PC-3 (cell line): ENCODE results near the gene MKLN1. TPM values are rescaled to one million over a fixed set of nuclear protein-coding genes. Genes with fewer than 3 reads are reported as not detected.

Experiments
- ATAC-seq: fragments of 200-7000 bp; cut with Tn5 transposase; 2 replicates; pipeline ENCODE4 v1.9.1; 2020; ENCODE audit warnings: mild to moderate bottlenecking, moderate library complexity
- BruUV-seq: library from RNA; stranded (reverse); fragments of 400-500 nt; replicated peaks from 2 replicates; lab custom pipeline; 2021; lab: Mats Ljungman, UMichigan
- CTCF ChIA-PET: fragments of 300-600 bp; sonication (Branson Sonifier 250); formaldehyde crosslinking; loops from one replicate; lab custom pipeline; 2022; ENCODE audit warnings: antibody characterized with exemption; lab: Charles Lee
- POLR2A ChIA-PET: fragments of 300-600 bp; sonication (Branson Sonifier 250); formaldehyde crosslinking; loops from one replicate; lab custom pipeline; 2022; ENCODE audit warnings: antibody characterized with exemption; ENCODE audit not compliant: unreplicated experiment; lab: Charles Lee
- DNase-seq: peaks from one replicate; pipeline ENCODE4 v3.0.0-alpha.2; 2015
- H2AFZ ChIP-seq: fragments of 300-600 bp; sonication (generic); 2 replicates; pipeline ENCODE4 v1.6.0; 2016; ENCODE audit warnings: antibody characterized with exemption, low read length
- H3F3A ChIP-seq: fragments of 300-600 bp; sonication (generic); one replicate; pipeline ENCODE4 v1.6.0; 2017; ENCODE audit warnings: antibody characterized with exemption, low read length, control low read depth, mild to moderate bottlenecking; ENCODE audit not compliant: unreplicated experiment
- H3K27ac ChIP-seq: fragments of 300-600 bp; sonication (generic); 2 replicates; pipeline ENCODE4 v1.5.1; 2016; ENCODE audit warnings: mild to moderate bottlenecking, low read length
- H3K27me3 ChIP-seq: fragments of 300-600 bp; sonication (generic); 2 replicates; pipeline ENCODE4 v1.6.1; 2016; ENCODE audit warnings: low read length, mixed read lengths
- H3K36me3 ChIP-seq: fragments of 300-600 bp; sonication (generic); 2 replicates; pipeline ENCODE4 v1.6.1; 2016; ENCODE audit warnings: low read depth, mixed run types, low read length, mixed read lengths
- H3K4me1 ChIP-seq: fragments of 300-600 bp; sonication (generic); 2 replicates; pipeline ENCODE4 v1.5.1; 2016; ENCODE audit warnings: low read length; ENCODE audit not compliant: insufficient read depth
- H3K4me2 ChIP-seq: fragments of 300-600 bp; sonication (generic); 2 replicates; pipeline ENCODE4 v1.6.0; 2016; ENCODE audit warnings: low read length
- H3K4me3 ChIP-seq: fragments of 300-600 bp; sonication (generic); 2 replicates; pipeline ENCODE4 v1.5.1; 2016; ENCODE audit warnings: mild to moderate bottlenecking, low read length, mixed read lengths
- H3K79me2 ChIP-seq: fragments of 300-600 bp; sonication (generic); 2 replicates; pipeline ENCODE4 v1.6.1; 2017; ENCODE audit warnings: low read length, mixed read lengths
- H3K9ac ChIP-seq: fragments of 300-600 bp; sonication (generic); 2 replicates; pipeline ENCODE4 v1.6.0; 2016; ENCODE audit warnings: mild to moderate bottlenecking, low read length
- H3K9me2 ChIP-seq: fragments of 300-600 bp; sonication (generic); replicated peaks from 2 replicates; pipeline ENCODE4 v1.6.1; 2016; ENCODE audit warnings: mixed run types, low read length, mixed read lengths
- H3K9me3 ChIP-seq: fragments of 300-600 bp; sonication (generic); 2 replicates; pipeline ENCODE4 v1.6.1; 2016; ENCODE audit warnings: low read length, mixed read lengths
- H4K20me1 ChIP-seq: fragments of 300-600 bp; sonication (generic); 2 replicates; pipeline ENCODE4 v1.6.1; 2016; ENCODE audit warnings: low read length, mixed read lengths
- EZH2 ChIP-seq: fragments of 300-600 bp; sonication (generic); IDR thresholded peaks from one replicate; pipeline ENCODE4 v1.6.1; 2017; ENCODE audit warnings: antibody characterized with exemption, mild to moderate bottlenecking, low read length; ENCODE audit not compliant: unreplicated experiment
- EZH2phosphoT487 ChIP-seq: fragments of 300-600 bp; sonication (generic); IDR thresholded peaks from 2 replicates; pipeline ENCODE4 v1.6.1; 2018; ENCODE audit warnings: mild to moderate bottlenecking, antibody characterized with exemption, low read length, borderline replicate concordance
- intact Hi-C: fragments of 100-400 bp; cut with micrococcal nuclease; formaldehyde crosslinking; loops from 2 replicates; pipeline ENCODE4 v1.9.0; 2023
- total RNA-seq: library from RNA; depleted of rRNA; stranded (reverse); fragments of >200 nt; gene quantifications from 2 replicates; pipeline ENCODE4 v1.2.3, GENCODE V29; 2014
- TF ChIP-seq, protein P1 (sequence below): fragments of 300-600 bp; sonication (generic); conservative IDR thresholded peaks from 2 replicates; pipeline ENCODE4 v1.5.1; 2017; ENCODE audit warnings: antibody characterized with exemption, low read depth, mild to moderate bottlenecking, low read length

Gene MKLN1
- total RNA-seq, 1 experiment from 2014 or later: 16.3 TPM

DNA sequence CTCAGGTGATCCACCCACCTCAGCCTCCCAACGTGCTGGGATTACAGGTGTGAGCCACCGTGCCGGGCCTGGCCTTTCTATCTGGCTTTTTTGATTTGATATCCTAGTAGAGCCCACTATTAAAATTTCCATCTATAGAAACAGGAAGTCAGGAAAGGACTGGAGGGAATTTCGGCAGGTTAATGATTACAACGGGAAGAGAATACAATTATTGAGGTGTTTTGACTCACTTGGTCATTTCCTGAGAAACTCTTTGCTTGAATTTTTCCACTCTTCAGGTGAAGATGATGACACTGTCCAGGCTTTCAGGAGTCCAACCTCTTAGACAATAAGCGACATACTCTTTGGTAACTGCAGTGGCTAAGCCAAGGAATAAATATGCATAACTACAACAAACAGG, 1.1 kb upstream of the MKLN1 start:
- CTCF ChIA-PET: no interaction called here
- H3K9me3 ChIP-seq: no peaks in the 10 kb centered on the region
- H3K27ac ChIP-seq: no peak overlapping the region
- no peaks in the 10 kb centered on the region for H3K9me2 ChIP-seq
- peak overlapping the region; percentile 96 for H3K9ac ChIP-seq
- peaks cover 44% of the 10 kb centered on the region for H3K79me2 ChIP-seq
- peaks cover 16% of the 10 kb centered on the region; the same call in 1 of the 2 replicates for H4K20me1 ChIP-seq
- H3K4me3 ChIP-seq: peak overlapping the region; percentile 88
- H3K27me3 ChIP-seq: no peaks in the 10 kb centered on the region
- BruUV-seq: no TSS peak
- DNase-seq (no peak), ATAC-seq (no peak)
- H2AFZ ChIP-seq: peak overlapping the region; percentile 99
- POLR2A ChIA-PET: interaction anchor here (0.6 kb wide), 3 partner anchors 106 to 257 kb away, joined by 3 to 25 read pairs (median 4); no protein-coding TSS in a partner anchor
- no peaks in the 10 kb centered on the region for H3F3A ChIP-seq
- H3K4me2 ChIP-seq: peak overlapping the region; percentile 97
- intact Hi-C loops: loop anchor here (2.0 to 10.0 kb wide), 2 partner anchors 162 to 216 kb away; no protein-coding TSS in a partner anchor
- no peaks in the 10 kb centered on the region for H3K36me3 ChIP-seq
- TF ChIP-seq, protein P1, sequence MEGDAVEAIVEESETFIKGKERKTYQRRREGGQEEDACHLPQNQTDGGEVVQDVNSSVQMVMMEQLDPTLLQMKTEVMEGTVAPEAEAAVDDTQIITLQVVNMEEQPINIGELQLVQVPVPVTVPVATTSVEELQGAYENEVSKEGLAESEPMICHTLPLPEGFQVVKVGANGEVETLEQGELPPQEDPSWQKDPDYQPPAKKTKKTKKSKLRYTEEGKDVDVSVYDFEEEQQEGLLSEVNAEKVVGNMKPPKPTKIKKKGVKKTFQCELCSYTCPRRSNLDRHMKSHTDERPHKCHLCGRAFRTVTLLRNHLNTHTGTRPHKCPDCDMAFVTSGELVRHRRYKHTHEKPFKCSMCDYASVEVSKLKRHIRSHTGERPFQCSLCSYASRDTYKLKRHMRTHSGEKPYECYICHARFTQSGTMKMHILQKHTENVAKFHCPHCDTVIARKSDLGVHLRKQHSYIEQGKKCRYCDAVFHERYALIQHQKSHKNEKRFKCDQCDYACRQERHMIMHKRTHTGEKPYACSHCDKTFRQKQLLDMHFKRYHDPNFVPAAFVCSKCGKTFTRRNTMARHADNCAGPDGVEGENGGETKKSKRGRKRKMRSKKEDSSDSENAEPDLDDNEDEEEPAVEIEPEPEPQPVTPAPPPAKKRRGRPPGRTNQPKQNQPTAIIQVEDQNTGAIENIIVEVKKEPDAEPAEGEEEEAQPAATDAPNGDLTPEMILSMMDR: no peak
- H3K4me1 ChIP-seq: peaks cover 26% of the 10 kb centered on the region

DNA sequence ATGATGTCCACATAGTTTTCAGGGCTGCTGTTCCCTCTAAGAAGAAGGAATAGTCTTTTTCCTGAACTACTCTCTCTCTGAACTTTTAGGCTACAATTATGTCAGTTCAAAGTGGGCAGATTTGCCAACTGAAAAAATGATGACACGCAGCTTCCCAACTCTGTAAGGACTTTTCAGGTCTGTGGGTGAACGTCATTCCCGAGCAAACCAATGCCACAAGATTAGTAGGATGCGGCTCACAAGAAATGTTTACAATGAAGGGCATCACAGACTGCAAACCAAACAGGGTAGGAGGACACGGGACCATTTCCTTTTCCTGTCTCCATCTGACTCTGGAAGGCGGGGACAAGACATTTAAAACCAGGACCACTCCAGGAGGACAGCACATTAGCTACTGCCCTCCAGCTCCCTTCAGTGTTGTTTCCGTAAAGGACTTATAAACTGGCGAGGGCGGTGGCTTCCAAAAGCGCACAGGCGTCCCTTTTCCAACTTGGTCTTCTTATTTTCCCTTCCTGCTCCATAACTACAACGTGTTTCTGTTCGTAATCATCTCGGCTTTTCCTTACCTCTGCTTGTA, 539 bp upstream of the MKLN1 start:
- Histone ChIP-seq H2AFZ (peak overlapping the region; percentile 99), H3K4me1 (peaks cover 30% of the 10 kb centered on the region), H4K20me1 (peaks cover 18% of the 10 kb centered on the region; the same call in 1 of the 2 replicates), H3F3A (no peaks in the 10 kb centered on the region), H3K36me3 (no peaks in the 10 kb centered on the region), H3K79me2 (peaks cover 49% of the 10 kb centered on the region), H3K9ac (peak overlapping the region; percentile 96), H3K27ac (peak overlapping the region; percentile 66), H3K4me2 (peak overlapping the region; percentile 97), H3K9me3 (no peaks in the 10 kb centered on the region), H3K27me3 (no peaks in the 10 kb centered on the region), H3K9me2 (no peaks in the 10 kb centered on the region), H3K4me3 (peak overlapping the region; percentile 88)
- no peak for TF ChIP-seq EZH2phosphoT487
- no peak for TF ChIP-seq EZH2
- TF ChIP-seq, protein P1: no peak
- ATAC-seq (peak; percentile 66), DNase-seq (peak; percentile 65)
- CTCF ChIA-PET: no interaction called here
- intact Hi-C loops: loop anchor here (2.0 to 10.0 kb wide), 2 partner anchors 162 to 216 kb away; no protein-coding TSS in a partner anchor
- POLR2A ChIA-PET: interaction anchor here (0.6 kb wide), 3 partner anchors 105 to 258 kb away, joined by 3 to 25 read pairs (median 4); no protein-coding TSS in a partner anchor
- TSS peak; percentile 66 for BruUV-seq
